Trophoblast cell (in vitro differentiated cells and primary cell): Measurements from ENCODE around the gene ZNF319.

ENCODE experiments used
- DNase-seq, 2 donors: peaks; one replicate each; pipeline ENCODE4 v3.0.0-alpha.2; 2016
- H2AFZ ChIP-seq: 2 replicates; pipeline ENCODE4 v1.6.1; 2013; ENCODE audit warnings: low read length, moderate library complexity, mild to moderate bottlenecking; ENCODE audit not compliant: insufficient read depth, poor library complexity
- H2AK5ac ChIP-seq: 2 replicates; pipeline ENCODE4 v1.6.1; 2013; ENCODE audit warnings: mild to moderate bottlenecking, low read length
- H2BK120ac ChIP-seq: 2 replicates; pipeline ENCODE4 v1.6.1; 2013; ENCODE audit warnings: low read length, mild to moderate bottlenecking, moderate library complexity; ENCODE audit not compliant: insufficient read depth, poor library complexity
- H2BK12ac ChIP-seq: 2 replicates; pipeline ENCODE4 v1.6.1; 2013; ENCODE audit warnings: mild to moderate bottlenecking, low read length, moderate library complexity
- H2BK5ac ChIP-seq: 2 replicates; pipeline ENCODE4 v1.6.1; 2013; ENCODE audit warnings: low read length, low read depth, moderate library complexity, mild to moderate bottlenecking; ENCODE audit not compliant: poor library complexity
- H3K14ac ChIP-seq: 2 replicates; pipeline ENCODE4 v1.6.1; 2013; ENCODE audit warnings: mild to moderate bottlenecking, low read length
- H3K18ac ChIP-seq: 2 replicates; pipeline ENCODE4 v1.6.1; 2013; ENCODE audit warnings: mild to moderate bottlenecking, low read length
- H3K23ac ChIP-seq: 2 replicates; pipeline ENCODE4 v1.6.1; 2013; ENCODE audit warnings: low read length
- H3K27ac ChIP-seq: 2 replicates; pipeline ENCODE4 v1.5.1; 2013; ENCODE audit warnings: low read depth, mild to moderate bottlenecking, inconsistent platforms, low read length, moderate library complexity
- H3K27me3 ChIP-seq: 2 replicates; pipeline ENCODE4 v1.6.1; 2013; ENCODE audit warnings: inconsistent platforms, mild to moderate bottlenecking, low read length, moderate library complexity; ENCODE audit not compliant: insufficient read depth
- H3K36me3 ChIP-seq, 2 experiments: 1 replicate in 1 of 2; 2 replicates in 1 of 2; pipeline ENCODE4 v1.6.1; 2013; ENCODE audit warnings: low read length in 2 of 2, mild to moderate bottlenecking in 2 of 2, moderate library complexity in 1 of 2; ENCODE audit not compliant: insufficient read depth in 2 of 2, control insufficient read depth in 1 of 2
- H3K4ac ChIP-seq: 2 replicates; pipeline ENCODE4 v1.6.1; 2013; ENCODE audit warnings: low read depth, mild to moderate bottlenecking, low read length, moderate library complexity
- H3K4me1 ChIP-seq, 2 experiments: 1 replicate in 1 of 2; 2 replicates in 1 of 2; pipeline ENCODE4 v1.6.1; 2013; ENCODE audit warnings: low read length in 2 of 2, mild to moderate bottlenecking in 2 of 2, moderate library complexity in 1 of 2; ENCODE audit not compliant: insufficient read depth in 2 of 2, control insufficient read depth in 1 of 2
- H3K4me2 ChIP-seq: 2 replicates; pipeline ENCODE4 v1.6.1; 2013; ENCODE audit warnings: inconsistent platforms, mild to moderate bottlenecking, low read length, moderate library complexity
- H3K4me3 ChIP-seq: 2 replicates; pipeline ENCODE4 v1.5.1; 2013; ENCODE audit warnings: mild to moderate bottlenecking, low read depth, low read length, inconsistent platforms
- H3K79me1 ChIP-seq: one replicate; pipeline ENCODE4 v1.6.1; 2013; ENCODE audit warnings: low read length
- H3K79me2 ChIP-seq: 2 replicates; pipeline ENCODE4 v1.6.1; 2013; ENCODE audit warnings: low read length, mild to moderate bottlenecking; ENCODE audit not compliant: control insufficient read depth, insufficient read depth, poor library complexity
- H3K9ac ChIP-seq: 2 replicates; pipeline ENCODE4 v1.6.1; 2013; ENCODE audit warnings: mild to moderate bottlenecking, low read length
- H3K9me3 ChIP-seq: 2 replicates; pipeline ENCODE4 v1.6.1; 2013; ENCODE audit warnings: low read depth, mild to moderate bottlenecking, control low read depth, inconsistent platforms, low read length; ENCODE audit not compliant: insufficient read depth
- H4K12ac ChIP-seq: 2 replicates; pipeline ENCODE4 v1.6.1; 2013; ENCODE audit warnings: low read depth, mild to moderate bottlenecking, low read length, moderate library complexity
- H4K8ac ChIP-seq: 2 replicates; pipeline ENCODE4 v1.6.1; 2013; ENCODE audit warnings: low read depth, mild to moderate bottlenecking, low read length, moderate library complexity
- H4K91ac ChIP-seq: one replicate; pipeline ENCODE4 v1.6.1; 2013; ENCODE audit warnings: low read depth, mild to moderate bottlenecking, low read length, moderate library complexity
- WGBS: extraction: QIAGEN DNeasy Blood & Tissue Kit; methylation state at CpG from one replicate; pipeline ENCODE4 v1.1.7; 2013; ENCODE audit warnings: missing lambda C conversion rate; ENCODE audit not compliant: insufficient read length, insufficient coverage; ENCODE audit errors: extremely low coverage; 5-methylcytosine and 5-hydroxymethylcytosine counted together

ZNF319 gene

DNA sequence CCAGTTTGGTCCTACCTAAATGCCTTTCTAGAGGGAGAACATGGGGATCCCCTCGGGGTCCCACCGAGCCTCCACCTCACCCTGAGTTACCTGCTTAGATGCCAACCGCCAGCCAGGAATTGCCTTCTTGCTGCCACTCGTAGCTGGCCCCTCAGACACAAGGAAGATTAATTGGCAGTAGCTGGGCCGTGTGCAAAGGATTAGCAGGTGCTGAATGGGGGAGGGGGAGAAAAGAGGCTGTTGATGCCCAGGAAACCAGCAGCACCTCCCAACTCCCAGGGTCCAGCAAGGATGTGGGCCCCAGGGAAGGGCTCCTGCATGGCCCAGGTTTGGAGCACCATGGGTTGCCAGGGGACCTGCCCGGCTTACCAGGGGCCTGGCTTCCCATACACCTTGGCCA, 29.5 kb downstream of the ZNF319 start, which contains the start of gene CNGB1:
CNGB1 (minus strand) TSS at position 159 of the 400 bp plus-strand sequence. CDS start 3,842 bp downstream, outside the sequence.
- H3K4me3 ChIP-seq, result no peak within 1 kb of the TSS
- no peak within 1 kb of the TSS for H3K18ac ChIP-seq
- H2BK120ac ChIP-seq, result no peak within 1 kb of the TSS
- H3K4me1 ChIP-seq, result no peaks in the 10 kb centered on the region
- H3K79me2 ChIP-seq, result no peaks in the 10 kb centered on the region
- WGBS, result no CpG with 5 or more reads among the region's 6 CpGs
- no peak within 1 kb of the TSS for H2BK12ac ChIP-seq
- H3K9ac ChIP-seq, result no peak within 1 kb of the TSS
- H3K79me1 ChIP-seq, result no peaks in the 10 kb centered on the region
- H2AFZ ChIP-seq, result no peak within 1 kb of the TSS
- H3K4me2 ChIP-seq, result no peak within 1 kb of the TSS
- H3K36me3 ChIP-seq, result no peaks in the 10 kb centered on the region
- H3K4ac ChIP-seq, result no peak within 1 kb of the TSS
- H4K8ac ChIP-seq, result no peak within 1 kb of the TSS
- no peak within 1 kb of the TSS for H3K14ac ChIP-seq
- H4K91ac ChIP-seq, result no peak within 1 kb of the TSS
- H2BK5ac ChIP-seq, result no peak within 1 kb of the TSS
- no peak within 1 kb of the TSS for H3K27ac ChIP-seq
- no peak for DNase-seq
- no peak within 1 kb of the TSS for H4K12ac ChIP-seq
- H3K27me3 ChIP-seq, result no peaks in the 10 kb centered on the region
- H3K9me3 ChIP-seq, result peaks cover 2% of the 10 kb centered on the region
- H3K23ac ChIP-seq, result no peak within 1 kb of the TSS
- no peak within 1 kb of the TSS for H2AK5ac ChIP-seq

DNA sequence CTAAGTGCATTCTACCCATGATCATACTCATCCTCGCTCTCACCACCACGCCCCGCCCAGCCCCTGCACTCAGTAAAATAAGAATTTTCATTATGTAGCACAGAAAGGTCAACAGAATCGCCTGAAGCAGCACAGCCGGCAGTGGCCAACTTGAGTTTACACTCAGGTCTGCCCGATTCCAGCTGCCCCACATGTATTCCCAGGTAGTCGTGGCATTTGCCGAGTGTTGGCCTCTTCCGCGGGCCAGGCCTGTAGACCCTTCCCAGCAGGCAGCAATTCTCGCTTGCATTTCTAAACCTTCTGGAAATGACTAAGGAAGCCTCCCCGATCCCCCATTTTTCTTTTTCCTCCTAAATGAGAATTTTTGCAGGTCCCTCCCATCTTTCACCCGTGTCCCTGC, 30.2 kb downstream of the ZNF319 start:
- Histone ChIP-seq H3K9ac (no peak overlapping the region), H3K4me1 (no peaks in the 10 kb centered on the region), H2AFZ (no peak overlapping the region), H3K23ac (no peak overlapping the region), H2AK5ac (no peak overlapping the region), H3K79me2 (no peaks in the 10 kb centered on the region), H3K27ac (no peak overlapping the region), H3K14ac (no peak overlapping the region), H4K12ac (no peak overlapping the region), H2BK5ac (no peak overlapping the region), H3K4ac (no peak overlapping the region), H4K8ac (no peak overlapping the region), H2BK120ac (no peak overlapping the region), H3K4me2 (no peak overlapping the region), H3K27me3 (no peaks in the 10 kb centered on the region), H4K91ac (no peak overlapping the region), H3K18ac (no peak overlapping the region), H3K4me3 (no peak overlapping the region), H2BK12ac (no peak overlapping the region), H3K36me3 (no peaks in the 10 kb centered on the region), H3K79me1 (no peaks in the 10 kb centered on the region), H3K9me3 (peaks cover 2% of the 10 kb centered on the region)
- DNase-seq, result no peak
- WGBS, result no CpG with 5 or more reads among the region's 13 CpGs

DNA sequence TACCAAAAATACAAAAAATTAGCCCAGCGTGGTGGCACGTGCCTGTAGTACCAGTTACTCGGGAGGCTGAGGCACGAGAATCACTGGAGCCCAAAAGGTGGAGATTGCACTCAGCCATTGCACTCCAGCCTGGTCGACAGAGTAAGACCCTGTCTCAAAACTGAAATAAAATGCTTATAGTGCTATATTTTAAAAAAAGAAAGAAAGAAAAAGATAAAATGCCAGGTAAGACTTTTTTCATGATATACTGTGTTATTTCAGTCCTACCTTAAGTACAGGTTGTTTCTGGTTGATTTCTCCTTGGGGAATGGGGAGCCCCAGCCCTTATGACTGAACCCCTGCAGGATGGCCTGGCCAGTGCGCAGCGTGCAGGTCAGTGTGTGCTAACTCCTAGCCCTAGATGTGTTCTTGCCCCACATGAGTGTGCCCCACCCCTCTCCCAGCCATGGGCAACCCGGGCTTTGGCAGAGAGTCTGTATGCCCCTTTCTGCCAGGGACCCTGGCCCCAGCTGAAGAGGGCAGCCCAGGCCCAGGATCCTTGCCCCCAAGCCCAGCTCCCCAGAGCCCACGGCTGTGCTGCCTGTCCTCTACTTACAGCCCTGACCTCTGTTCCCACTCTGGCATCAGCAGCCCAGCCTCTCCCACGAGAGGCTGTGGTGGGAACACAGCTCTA, 30.9 kb downstream of the ZNF319 start:
- peaks cover 2% of the 10 kb centered on the region for H3K9me3 ChIP-seq
- H3K4me1 ChIP-seq, result no peaks in the 10 kb centered on the region

GRCh38 chr16:57967916-57968315, 32.6 kb downstream of the ZNF319 start:
- DNase-seq, result no peak
- Histone ChIP-seq H3K4me1 (no peaks in the 10 kb centered on the region), H4K91ac (no peak overlapping the region)

More for the DNA sequence above, 30.9 kb downstream of the ZNF319 start:
- H3K27me3 ChIP-seq, result no peaks in the 10 kb centered on the region
- H3K27ac ChIP-seq, result no peak overlapping the region
- H3K9ac ChIP-seq, result no peak overlapping the region
- no peaks in the 10 kb centered on the region for H3K79me2 ChIP-seq
- no peak overlapping the region for H3K14ac ChIP-seq
- no peak overlapping the region for H3K23ac ChIP-seq
- H3K4me3 ChIP-seq, result no peak overlapping the region
- no peak for DNase-seq
- H3K79me1 ChIP-seq, result no peaks in the 10 kb centered on the region
- H3K4ac ChIP-seq, result no peak overlapping the region
- H4K8ac ChIP-seq, result no peak overlapping the region
- no peak overlapping the region for H3K4me2 ChIP-seq
- H3K18ac ChIP-seq, result no peak overlapping the region
- no peak overlapping the region for H4K91ac ChIP-seq
- H2BK5ac ChIP-seq, result no peak overlapping the region
- no CpG with 5 or more reads among the region's 10 CpGs for WGBS
- no peak overlapping the region for H2BK12ac ChIP-seq
- H2BK120ac ChIP-seq, result no peak overlapping the region
- H2AK5ac ChIP-seq, result no peak overlapping the region
- no peak overlapping the region for H4K12ac ChIP-seq
- no peak overlapping the region for H2AFZ ChIP-seq
- H3K36me3 ChIP-seq, result no peaks in the 10 kb centered on the region

More at GRCh38 chr16:57967916-57968315, 32.6 kb downstream of the ZNF319 start:
- Histone ChIP-seq H4K8ac (no peak overlapping the region), H3K4ac (no peak overlapping the region), H4K12ac (no peak overlapping the region), H2AFZ (no peak overlapping the region), H3K79me1 (no peaks in the 10 kb centered on the region), H3K79me2 (no peaks in the 10 kb centered on the region), H3K4me3 (no peak overlapping the region), H3K9me3 (peaks cover 2% of the 10 kb centered on the region), H2BK5ac (no peak overlapping the region), H3K36me3 (no peaks in the 10 kb centered on the region), H3K27ac (no peak overlapping the region), H3K4me2 (no peak overlapping the region), H3K27me3 (no peaks in the 10 kb centered on the region), H3K23ac (no peak overlapping the region), H2BK120ac (no peak overlapping the region), H3K9ac (no peak overlapping the region), H2BK12ac (no peak overlapping the region), H3K14ac (no peak overlapping the region), H3K18ac (no peak overlapping the region), H2AK5ac (no peak overlapping the region)
